AG04450 (cell line): ENCODE results near the gene CUL2. TPM values are rescaled to one million over a fixed set of nuclear protein-coding genes. Genes with fewer than 3 reads are reported as not detected.
A peak's percentile ranks its signal among the peaks of the same experiment; 100 is the strongest.

Experiments used
- CTCF ChIA-PET: fragments of 300-600, 350-600 bp; formaldehyde crosslinking; extraction: SDS; loops from one replicate; lab custom pipeline; 2022; ENCODE audit warnings: antibody characterized with exemption, inconsistent platforms; lab: Charles Lee
- POLR2A ChIA-PET: fragments of 350-600 bp; formaldehyde crosslinking; extraction: SDS; loops from one replicate; lab custom pipeline; 2021; ENCODE audit warnings: antibody characterized with exemption, inconsistent platforms; lab: Yijun Ruan, JAX
- DNase-seq: peaks from one replicate; pipeline ENCODE4 v3.0.0-alpha.2; 2011; ENCODE audit warnings: low read depth, low spot score
- H3K27ac ChIP-seq: one replicate; pipeline ENCODE4 v1.5.1; 2012; ENCODE audit warnings: low read depth, low read length, control low read depth
- H3K27me3 ChIP-seq: one replicate; pipeline ENCODE4 v1.6.0; 2012; ENCODE audit warnings: low read length; ENCODE audit not compliant: control insufficient read depth, insufficient read depth
- H3K4me3 ChIP-seq: 2 replicates; pipeline ENCODE4 v1.5.1; 2011; ENCODE audit warnings: mild to moderate bottlenecking, low read depth, low read length, control low read depth
- H3K9me3 ChIP-seq: 2 replicates; pipeline ENCODE4 v1.5.1; 2012; ENCODE audit warnings: low read length; ENCODE audit not compliant: control insufficient read depth, insufficient read depth
- polyA plus RNA-seq: library from polyadenylated mRNA; depleted of rRNA; stranded (reverse); fragments of >200 nt; gene quantifications from 2 replicates; pipeline ENCODE4 v1.2.3, GENCODE V29; 2011
- TF ChIP-seq, protein P1 (sequence below): IDR thresholded peaks from 2 replicates; pipeline ENCODE4 v1.5.1; 2011; ENCODE audit warnings: low read depth, low read length, control low read depth, inconsistent platforms

The CUL2 gene
- polyA plus RNA-seq, 1 experiment: 37.9 TPM

GRCh38 chr10:35126062-35126529 lies 36.0 kb upstream of the CUL2 start:
- ChIA-PET POLR2A (interaction anchor here (0.8 to 2.7 kb wide), 3 partner anchors 36 to 91 kb away, joined by 3 to 43 read pairs (median 3); partner anchors contain the start of gene CUL2), CTCF (interaction anchor here (0.5 to 5.7 kb wide), 34 partner anchors 9 to 902 kb away, joined by 3 to 68 read pairs (median 4); no protein-coding TSS in a partner anchor)
- peak overlapping the region; percentile 80 for H3K27ac ChIP-seq
- H3K9me3 ChIP-seq: peaks cover 4% of the 10 kb centered on the region; the same call in 1 of the 2 replicates
- DNase-seq: no peak
- H3K4me3 ChIP-seq: peak overlapping the region; percentile 61
- H3K27me3 ChIP-seq: no peaks in the 10 kb centered on the region
- TF ChIP-seq, protein P1, sequence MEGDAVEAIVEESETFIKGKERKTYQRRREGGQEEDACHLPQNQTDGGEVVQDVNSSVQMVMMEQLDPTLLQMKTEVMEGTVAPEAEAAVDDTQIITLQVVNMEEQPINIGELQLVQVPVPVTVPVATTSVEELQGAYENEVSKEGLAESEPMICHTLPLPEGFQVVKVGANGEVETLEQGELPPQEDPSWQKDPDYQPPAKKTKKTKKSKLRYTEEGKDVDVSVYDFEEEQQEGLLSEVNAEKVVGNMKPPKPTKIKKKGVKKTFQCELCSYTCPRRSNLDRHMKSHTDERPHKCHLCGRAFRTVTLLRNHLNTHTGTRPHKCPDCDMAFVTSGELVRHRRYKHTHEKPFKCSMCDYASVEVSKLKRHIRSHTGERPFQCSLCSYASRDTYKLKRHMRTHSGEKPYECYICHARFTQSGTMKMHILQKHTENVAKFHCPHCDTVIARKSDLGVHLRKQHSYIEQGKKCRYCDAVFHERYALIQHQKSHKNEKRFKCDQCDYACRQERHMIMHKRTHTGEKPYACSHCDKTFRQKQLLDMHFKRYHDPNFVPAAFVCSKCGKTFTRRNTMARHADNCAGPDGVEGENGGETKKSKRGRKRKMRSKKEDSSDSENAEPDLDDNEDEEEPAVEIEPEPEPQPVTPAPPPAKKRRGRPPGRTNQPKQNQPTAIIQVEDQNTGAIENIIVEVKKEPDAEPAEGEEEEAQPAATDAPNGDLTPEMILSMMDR: no peak

DNA sequence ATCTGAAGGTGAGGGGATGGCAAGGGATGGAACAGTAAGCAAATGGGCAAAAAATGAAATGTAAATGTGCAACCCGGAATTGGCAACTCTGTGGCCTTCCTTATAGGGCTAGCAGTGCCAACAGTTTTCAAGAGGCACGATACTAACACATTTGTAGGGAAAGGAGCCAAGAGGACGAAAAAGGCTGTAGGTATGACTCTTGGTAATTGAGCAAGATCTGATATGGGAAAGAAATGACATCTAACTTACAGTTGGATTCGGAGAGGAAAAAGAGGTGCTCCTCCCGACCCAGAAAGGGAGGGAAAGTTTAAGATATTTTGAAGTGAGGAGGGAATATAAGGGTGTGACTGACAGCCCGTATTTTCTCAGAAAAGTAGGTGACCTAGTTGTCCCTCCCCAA lies 34.4 kb upstream of the CUL2 start:
- H3K9me3 ChIP-seq: peaks cover 4% of the 10 kb centered on the region; the same call in 1 of the 2 replicates
- H3K27me3 ChIP-seq: no peaks in the 10 kb centered on the region
- TF ChIP-seq, protein P1: no peak
- ChIA-PET POLR2A (no interaction called here), CTCF (interaction anchor here (0.6 to 5.7 kb wide), 4 partner anchors 72 to 1208 kb away, joined by 3 to 68 read pairs (median 7); no protein-coding TSS in a partner anchor)
- H3K4me3 ChIP-seq: no peak overlapping the region
- no peak for DNase-seq
- no peak overlapping the region for H3K27ac ChIP-seq

- no peak overlapping the region for H3K4me3 ChIP-seq
- TF ChIP-seq, protein P1: no peak
- ChIA-PET POLR2A (no interaction called here), CTCF (interaction anchor here (0.8 to 6.4 kb wide), 12 partner anchors 53 to 1761 kb away, joined by 3 to 127 read pairs (median 4); no protein-coding TSS in a partner anchor)
- no peak for DNase-seq
- no peak overlapping the region for H3K27ac ChIP-seq
- H3K9me3 ChIP-seq: no peaks in the 10 kb centered on the region
- H3K27me3 ChIP-seq: no peaks in the 10 kb centered on the region
These were observed 29.2 kb upstream of the CUL2 start for GRCh38 chr10:35119378-35119777.

GRCh38 chr10:35112571-35112970 lies 22.4 kb upstream of the CUL2 start:
- ChIA-PET POLR2A (no interaction called here), CTCF (no interaction called here)
- no peak for DNase-seq
- Histone ChIP-seq H3K9me3 (no peaks in the 10 kb centered on the region), H3K27ac (no peak overlapping the region), H3K4me3 (no peak overlapping the region), H3K27me3 (peaks cover 4% of the 10 kb centered on the region)
- TF ChIP-seq, protein P1: no peak

- no peaks in the 10 kb centered on the region; the same call in 1 of the 2 replicates for H3K9me3 ChIP-seq
- CTCF ChIA-PET: interaction anchor here (1.0 kb wide), 1 partner anchor 22 kb away, joined by 3 read pairs; no protein-coding TSS in a partner anchor
- no peak overlapping the region for H3K27ac ChIP-seq
- H3K4me3 ChIP-seq: no peak overlapping the region
- TF ChIP-seq, protein P1: no peak
- POLR2A ChIA-PET: no interaction called here
- H3K27me3 ChIP-seq: no peaks in the 10 kb centered on the region
- DNase-seq: no peak
These were observed 13.7 kb upstream of the CUL2 start for GRCh38 chr10:35103882-35104281.
